ENCODE measurements around the gene TMEM168. TPM values are rescaled to one million over a fixed set of nuclear protein-coding genes. Genes with fewer than 3 reads are reported as not detected.

The TMEM168 gene
- total RNA-seq, 1 donor from 2014 or later = 23.3 TPM

GRCh38 chr7:112821345-112821744 is 31.2 kb upstream of the TMEM168 start:
- H3K36me3 Mint-ChIP-seq (ENCODE audit: low read depth) = peaks cover 15% of the 10 kb centered on the region
- H3K4me1 Mint-ChIP-seq = no peaks in the 10 kb centered on the region
- H3K4me3 Mint-ChIP-seq = no peak overlapping the region
- no peak overlapping the region for H3K27ac Mint-ChIP-seq (ENCODE audit: unreplicated experiment)
- H3K9me3 Mint-ChIP-seq = peaks cover 11% of the 10 kb centered on the region
- H3K27me3 Mint-ChIP-seq (ENCODE audit: low read depth) = no peaks in the 10 kb centered on the region
- no peak for DNase-seq (ENCODE audit: low read depth, low spot score)
- no peak for TF ChIP-seq CTCF (conservative IDR thresholded peaks at IDR 0.05)

- no peak overlapping the region for H3K27ac Mint-ChIP-seq (ENCODE audit: unreplicated experiment)
- no peaks in the 10 kb centered on the region for H3K27me3 Mint-ChIP-seq (ENCODE audit: low read depth)
- no peak for DNase-seq (ENCODE audit: low read depth, low spot score)
- H3K4me1 Mint-ChIP-seq = no peaks in the 10 kb centered on the region
- no peak for TF ChIP-seq CTCF (conservative IDR thresholded peaks at IDR 0.05)
- H3K4me3 Mint-ChIP-seq = no peak overlapping the region
- peaks cover 12% of the 10 kb centered on the region for H3K9me3 Mint-ChIP-seq
- peaks cover 12% of the 10 kb centered on the region for H3K36me3 Mint-ChIP-seq (ENCODE audit: low read depth)
Measured at GRCh38 chr7:112819536-112819935, 29.3 kb upstream of the TMEM168 start.

DNA sequence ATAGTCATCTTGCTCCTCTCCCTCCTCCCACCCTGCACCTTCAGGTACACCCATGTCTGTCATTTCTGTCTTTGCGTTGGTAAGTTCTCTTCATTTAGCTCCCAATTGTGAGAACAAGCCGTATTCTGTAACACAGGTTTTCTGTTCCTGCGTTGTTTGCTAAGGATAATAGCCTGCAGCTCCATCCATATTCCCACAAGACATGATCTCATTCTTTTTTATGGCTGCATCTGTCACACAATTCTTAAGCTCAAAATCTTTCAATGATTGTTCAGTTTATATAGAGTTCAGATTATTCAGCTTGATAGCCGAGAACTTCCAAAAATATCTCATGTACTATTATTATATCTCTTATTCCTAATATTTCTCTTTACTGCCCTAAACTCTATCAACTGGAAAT is 16.0 kb upstream of the TMEM168 start:
- H3K36me3 Mint-ChIP-seq (ENCODE audit: low read depth) = no peaks in the 10 kb centered on the region
- H3K27ac Mint-ChIP-seq (ENCODE audit: unreplicated experiment) = no peak overlapping the region
- no peaks in the 10 kb centered on the region for H3K4me1 Mint-ChIP-seq
- no peak overlapping the region for H3K4me3 Mint-ChIP-seq
- H3K27me3 Mint-ChIP-seq (ENCODE audit: low read depth) = peaks cover 2% of the 10 kb centered on the region
- H3K9me3 Mint-ChIP-seq = peaks cover 3% of the 10 kb centered on the region
- TF ChIP-seq CTCF (conservative IDR thresholded peaks at IDR 0.05) = no peak
- DNase-seq (ENCODE audit: low read depth, low spot score) = no peak

DNA sequence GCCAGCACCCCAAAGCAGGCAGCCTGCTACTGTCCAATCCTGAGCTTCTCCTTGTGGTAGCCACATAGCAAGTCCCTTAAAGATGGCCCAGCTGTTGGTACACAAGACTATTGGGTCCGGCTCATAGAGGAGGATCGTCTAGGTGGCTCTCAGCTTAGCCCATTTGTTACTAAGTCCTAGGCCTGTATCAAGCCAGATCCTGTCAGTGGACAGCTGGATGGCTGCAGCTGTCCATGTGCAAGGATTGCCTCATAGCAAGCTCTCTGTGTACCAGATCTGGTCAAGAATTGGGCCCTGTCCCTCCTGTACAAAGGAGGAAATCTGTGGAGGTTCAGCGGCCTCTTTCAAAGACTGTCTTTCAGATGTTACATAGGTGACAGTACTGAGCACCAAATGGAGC is 12.2 kb upstream of the TMEM168 start:
- H3K4me3 Mint-ChIP-seq = no peak overlapping the region
- H3K4me1 Mint-ChIP-seq = no peaks in the 10 kb centered on the region
- DNase-seq (ENCODE audit: low read depth, low spot score) = no peak
- no peak overlapping the region for H3K27ac Mint-ChIP-seq (ENCODE audit: unreplicated experiment)
- peaks cover 2% of the 10 kb centered on the region for H3K27me3 Mint-ChIP-seq (ENCODE audit: low read depth)
- no peaks in the 10 kb centered on the region for H3K9me3 Mint-ChIP-seq
- H3K36me3 Mint-ChIP-seq (ENCODE audit: low read depth) = no peaks in the 10 kb centered on the region
- no peak for TF ChIP-seq CTCF (conservative IDR thresholded peaks at IDR 0.05)

DNA sequence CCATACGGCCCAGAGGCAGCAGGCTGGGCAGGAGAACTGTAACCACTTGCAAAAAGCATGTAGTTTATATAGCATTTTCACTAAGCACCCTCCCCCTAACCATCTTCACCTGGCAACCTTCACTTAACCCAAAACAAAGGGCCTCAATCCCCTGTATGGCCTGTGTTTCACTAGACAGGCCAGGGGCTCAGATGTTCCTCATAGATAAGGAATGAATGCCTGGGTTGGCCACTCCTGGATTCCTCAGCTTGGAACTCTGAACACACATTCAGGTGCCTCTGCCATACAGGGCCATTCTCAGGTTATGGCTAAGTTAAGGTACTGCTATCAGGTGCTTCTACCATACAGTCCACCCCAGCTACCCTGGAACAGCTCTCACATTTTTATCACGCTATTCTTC is 10.3 kb upstream of the TMEM168 start:
- Mint-ChIP-seq H3K4me3 (no peak overlapping the region), H3K4me1 (no peaks in the 10 kb centered on the region), H3K9me3 (no peaks in the 10 kb centered on the region), H3K27ac (ENCODE audit: unreplicated experiment) (no peak overlapping the region), H3K27me3 (ENCODE audit: low read depth) (no peaks in the 10 kb centered on the region), H3K36me3 (ENCODE audit: low read depth) (no peaks in the 10 kb centered on the region)
- no peak for TF ChIP-seq CTCF (conservative IDR thresholded peaks at IDR 0.05)
- no peak for DNase-seq (ENCODE audit: low read depth, low spot score)

Measured in neural crest cell (in vitro differentiated cells).